A549 (cell line): Measurements from ENCODE around the gene TBATA. TPM values are rescaled to one million over a fixed set of nuclear protein-coding genes. Genes with fewer than 3 reads are reported as not detected.

Experiments used
- ATAC-seq, 2 experiments: fragments of 200-7000 bp in 1 of 2; fragments of >200 bp in 1 of 2; cut with Nextera tagmentation in 1 of 2; cut with Tn5 transposase in 1 of 2; 3 replicates each; pipeline versions ENCODE4 v1.8.0 to v1.9.1; 2018 to 2020; ENCODE audit warnings: mild to moderate bottlenecking in 1 of 2, moderate library complexity in 1 of 2
- CTCF ChIA-PET: fragments of 300-600 bp; sonication (Branson Sonifier 250); formaldehyde crosslinking; extraction: SDS; loops from one replicate; lab custom pipeline; 2021; ENCODE audit warnings: antibody characterized with exemption, inconsistent platforms; lab: Yijun Ruan, JAX
- POLR2A ChIA-PET: fragments of 350-600 bp; formaldehyde crosslinking; extraction: SDS; loops from one replicate; lab custom pipeline; 2021; ENCODE audit warnings: antibody characterized with exemption, inconsistent platforms; lab: Yijun Ruan, JAX
- DNase-seq, 2 experiments: peaks; one replicate each; pipeline versions ENCODE4 v3.0.0 to v3.0.0-alpha.2; 2011 to 2016; ENCODE audit warnings: low read depth in 1 of 2, low spot score in 1 of 2
- FAIRE-seq: peaks from 2 replicates; lab custom pipeline; 2011; peaks lifted over from hg19 to GRCh38; lab: Jason Lieb, UNC
- H3K27ac ChIP-seq, 2 experiments: fragments of >200 bp; sonication (Bioruptor Twin); formaldehyde crosslinking; 3 replicates each; pipeline ENCODE4 v1.5.1; 2016 to 2017
- H3K4me1 ChIP-seq: fragments of >200 bp; sonication (Bioruptor Twin); formaldehyde crosslinking; 3 replicates; pipeline ENCODE4 v1.6.1; 2016
- H3K4me2 ChIP-seq: fragments of >200 bp; sonication (Bioruptor Twin); formaldehyde crosslinking; 3 replicates; pipeline ENCODE4 v1.6.1; 2016
- H3K4me3 ChIP-seq: fragments of >200 bp; sonication (Bioruptor Twin); formaldehyde crosslinking; 3 replicates; pipeline ENCODE4 v1.5.1; 2016
- H3K9me3 ChIP-seq: fragments of >200 bp; sonication (Bioruptor Twin); formaldehyde crosslinking; 3 replicates; pipeline ENCODE4 v1.6.1; 2016
- CBX2 ChIP-seq: fragments of 200-600 bp; sonication (generic); IDR thresholded peaks from 2 replicates; pipeline ENCODE4 v1.6.1; 2016; ENCODE audit warnings: low read depth, mild to moderate bottlenecking, borderline replicate concordance
- CEBPB ChIP-seq, 2 experiments: fragments of >200 bp in 1 of 2; sonication (Bioruptor Twin) in 1 of 2; formaldehyde crosslinking in 1 of 2; IDR thresholded peaks; 2 replicates each; pipeline ENCODE4 v1.6.1; 2012 to 2016
- CTCF ChIP-seq: fragments of >200 bp; sonication (Bioruptor Twin); formaldehyde crosslinking; IDR thresholded peaks from 3 replicates; pipeline ENCODE4 v1.5.1; 2016
- HOXB13 ChIP-seq: fragments of 250-450 bp; sonication (Bioruptor Pico); IDR thresholded peaks from 2 replicates; pipeline ENCODE4 v1.5.0; 2020; ENCODE audit warnings: low read depth, mild to moderate bottlenecking, moderate library complexity
- JUNB ChIP-seq: fragments of >200 bp; sonication (Bioruptor Twin); formaldehyde crosslinking; IDR thresholded peaks from 2 replicates; pipeline ENCODE4 v1.6.1; 2016
- KDM5A ChIP-seq: fragments of 200-600 bp; sonication (generic); IDR thresholded peaks from 2 replicates; pipeline ENCODE4 v1.6.1; 2016; ENCODE audit warnings: antibody characterized with exemption, mild to moderate bottlenecking
- NFE2L2 ChIP-seq: fragments of 150-350 bp; conservative IDR thresholded peaks from 2 replicates; pipeline ENCODE4 v1.6.1; 2014; ENCODE audit warnings: low read length
- PBX3 ChIP-seq: IDR thresholded peaks from 2 replicates; pipeline ENCODE4 v1.6.1; 2012
- RARB ChIP-seq: fragments of 250-450 bp; sonication (Bioruptor Pico); IDR thresholded peaks from 2 replicates; pipeline ENCODE4 v1.8.0; 2021; ENCODE audit warnings: mild to moderate bottlenecking, moderate library complexity
- REST ChIP-seq: fragments of 200-600 bp; sonication (generic); IDR thresholded peaks from 2 replicates; pipeline ENCODE4 v1.6.1; 2016; ENCODE audit warnings: antibody characterized with exemption, mild to moderate bottlenecking, moderate library complexity
- RFX5 ChIP-seq: fragments of 450-650 bp; IDR thresholded peaks from 2 replicates; pipeline ENCODE4 v1.7.1; 2014; ENCODE audit warnings: antibody characterized with exemption, mild to moderate bottlenecking, moderate library complexity
- RNF2 ChIP-seq: fragments of 200-600 bp; sonication (generic); IDR thresholded peaks from 2 replicates; pipeline ENCODE4 v1.6.1; 2016; ENCODE audit warnings: low read depth, mild to moderate bottlenecking, antibody characterized with exemption, moderate library complexity, borderline replicate concordance
- USF2 ChIP-seq: fragments of 450-650 bp; IDR thresholded peaks from 2 replicates; pipeline ENCODE4 v1.6.1; 2014; ENCODE audit warnings: antibody characterized with exemption
- ZC3H11A ChIP-seq: fragments of 450-650 bp; IDR thresholded peaks from 2 replicates; pipeline ENCODE4 v1.6.1; 2014; ENCODE audit warnings: antibody characterized with exemption, mild to moderate bottlenecking
- WGBS: methylation state at CpG from one replicate; pipeline ENCODE4 v1.1.6; 2017; ENCODE audit errors: missing lambda C conversion rate; 5-methylcytosine and 5-hydroxymethylcytosine counted together
- polyA plus RNA-seq, 4 experiments: library from polyadenylated mRNA; depleted of rRNA in 3 of 4; stranded (reverse); fragments of >200 nt; fragmentation: RNase III in 1 of 4; extraction: RNeasy Plus Mini Kit Qiagen cat#74134 plus additional on column Dnase treatment in 1 of 4; gene quantifications; 2 replicates in 3 of 4; 3 replicates in 1 of 4; pipeline ENCODE4 v1.2.3, GENCODE V29; 2011 to 2017

TBATA gene
- polyA plus RNA-seq, 2 of the 4 experiments (the other 2 are of a cell fraction) = not detected

GRCh38 chr10:70834021-70834420 is 48.8 kb upstream of the TBATA start:
- Histone ChIP-seq H3K4me3 (no peak overlapping the region), H3K27ac (no peak overlapping the region), H3K9me3 (no peaks in the 10 kb centered on the region), H3K4me2 (no peak overlapping the region), H3K4me1 (peaks cover 15% of the 10 kb centered on the region)
- ChIA-PET POLR2A (interaction anchor here (2.2 kb wide), 1 partner anchor 17 kb away, joined by 10 read pairs; no protein-coding TSS in a partner anchor), CTCF (interaction anchor here (0.7 to 2.9 kb wide), 6 partner anchors 12 to 284 kb away, joined by 3 to 13 read pairs (median 4); partner anchors contain the start of gene SGPL1)
- TF ChIP-seq NFE2L2 (no peak), ZC3H11A (no peak), RNF2 (no peak), JUNB (no peak), RARB (CRISPR knock-in tag) (no peak), KDM5A (no peak), CTCF (no peak), PBX3 (no peak), CBX2 (no peak)
- DNase-seq = no peak
- FAIRE-seq = no peak
- WGBS = 91% methylated on average over 5 of the region's 5 CpGs
- ATAC-seq = no peak

- ChIA-PET POLR2A (interaction anchor here (2.2 kb wide), 1 partner anchor 17 kb away, joined by 10 read pairs; no protein-coding TSS in a partner anchor), CTCF (interaction anchor here (0.7 to 2.9 kb wide), 6 partner anchors 12 to 284 kb away, joined by 3 to 13 read pairs (median 4); partner anchors contain the start of gene SGPL1)
- no peak overlapping the region for H3K4me3 ChIP-seq
- FAIRE-seq = no peak
- H3K4me1 ChIP-seq = peaks cover 15% of the 10 kb centered on the region
- H3K9me3 ChIP-seq = no peaks in the 10 kb centered on the region
- 62% methylated on average over 2 of the region's 2 CpGs for WGBS
- ATAC-seq = no peak
- no peak for DNase-seq
- peak overlapping the region; percentile 5; the same call in 1 of the 3 replicates for H3K4me2 ChIP-seq
- TF ChIP-seq RARB (CRISPR knock-in tag) (no peak), HOXB13 (CRISPR knock-in tag) (no peak), CEBPB (IDR thresholded peaks at IDR 0.05) (no peak)
- peak overlapping the region in 1 of 2 experiments; percentile 21; a peak in 1 of 6 replicates for H3K27ac ChIP-seq
Measured at GRCh38 chr10:70833601-70834000, 48.4 kb upstream of the TBATA start.

GRCh38 chr10:70832852-70833528 is 47.8 kb upstream of the TBATA start:
- FAIRE-seq = no peak
- CTCF ChIA-PET = interaction anchor here (1.0 to 2.9 kb wide), 10 partner anchors 10 to 940 kb away, joined by 3 to 13 read pairs (median 4); partner anchors contain the start of genes SGPL1 and VSIR
- no peak overlapping the region for H3K4me3 ChIP-seq
- H3K27ac ChIP-seq = peak overlapping the region in 1 of 2 experiments; percentile 21; a peak in 1 of 6 replicates
- peaks cover 15% of the 10 kb centered on the region for H3K4me1 ChIP-seq
- 55% methylated on average over 3 of the region's 3 CpGs for WGBS
- POLR2A ChIA-PET = interaction anchor here (0.8 to 2.2 kb wide), 2 partner anchors 16 to 18 kb away, joined by 3 to 10 read pairs; no protein-coding TSS in a partner anchor
- ATAC-seq = peak in 1 of 2 experiments; percentile 62; a peak in 4 of 6 replicates
- TF ChIP-seq RFX5 = no peak
- no peak for TF ChIP-seq USF2
- no peak for TF ChIP-seq CEBPB (IDR thresholded peaks at IDR 0.05)
- TF ChIP-seq CTCF = no peak
- no peak for TF ChIP-seq REST
- TF ChIP-seq KDM5A = no peak
- H3K4me2 ChIP-seq = peak overlapping the region; percentile 5; the same call in 1 of the 3 replicates
- no peaks in the 10 kb centered on the region for H3K9me3 ChIP-seq
- DNase-seq = no peak
